ENCODE measurements around the gene BAK1.

- no peak for TF ChIP-seq CTCF (IDR thresholded peaks at IDR 0.05)
- TF ChIP-seq POLR2A (IDR thresholded peaks at IDR 0.05), result peak in 1 of 4 donors; percentile 59
Observed at GRCh38 chr6:33570806-33571636, 9.1 kb downstream of the BAK1 start.

Data from esophagus squamous epithelium (tissue), 4 donors.